C4-2B (cell line): ENCODE data around the gene AQP7.

Experiments used
- ZFX ChIP-seq: fragments of 450-650 bp; IDR thresholded peaks from 2 replicates; pipeline ENCODE4 v1.6.1; 2017
- TF ChIP-seq, protein P1 (sequence below): fragments of 450-650 bp; conservative IDR thresholded peaks from 2 replicates; pipeline ENCODE4 v1.5.1; 2017; ENCODE audit warnings: mild to moderate bottlenecking

DNA sequence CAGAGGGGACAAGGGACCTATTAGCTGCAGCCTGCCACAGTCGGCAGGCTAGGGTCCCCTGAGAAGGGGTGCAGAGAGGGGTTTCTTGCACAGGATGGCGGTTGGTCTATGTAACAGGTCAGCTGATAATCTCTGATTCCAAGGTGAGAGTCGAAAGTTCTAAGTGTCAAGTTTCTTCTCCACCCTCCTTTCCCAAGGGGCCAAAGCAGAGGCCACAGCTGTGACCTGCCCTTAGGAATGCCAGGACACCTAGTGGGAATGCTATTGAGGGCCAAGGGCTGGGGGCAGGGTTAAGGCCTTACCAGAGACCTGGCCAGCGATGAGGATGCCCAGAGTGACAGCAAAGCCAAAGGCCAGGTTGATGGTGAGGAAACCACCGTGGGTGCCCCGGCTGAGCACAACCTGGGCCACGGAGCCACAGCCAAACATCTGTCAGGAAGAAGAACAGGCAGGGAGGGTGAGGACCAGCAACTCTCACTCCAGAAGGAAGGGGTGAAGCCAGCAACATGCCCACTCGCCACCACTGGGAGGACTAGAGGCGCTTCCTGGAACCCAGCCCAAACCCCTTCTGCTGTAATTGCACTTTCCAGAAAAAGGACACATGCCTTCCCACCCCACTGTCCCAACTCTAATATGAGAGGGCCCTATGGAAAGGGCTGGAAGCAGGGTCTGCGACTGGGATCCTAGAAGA, 41.2 kb upstream of the AQP7 start:
- TF ChIP-seq, protein P1, sequence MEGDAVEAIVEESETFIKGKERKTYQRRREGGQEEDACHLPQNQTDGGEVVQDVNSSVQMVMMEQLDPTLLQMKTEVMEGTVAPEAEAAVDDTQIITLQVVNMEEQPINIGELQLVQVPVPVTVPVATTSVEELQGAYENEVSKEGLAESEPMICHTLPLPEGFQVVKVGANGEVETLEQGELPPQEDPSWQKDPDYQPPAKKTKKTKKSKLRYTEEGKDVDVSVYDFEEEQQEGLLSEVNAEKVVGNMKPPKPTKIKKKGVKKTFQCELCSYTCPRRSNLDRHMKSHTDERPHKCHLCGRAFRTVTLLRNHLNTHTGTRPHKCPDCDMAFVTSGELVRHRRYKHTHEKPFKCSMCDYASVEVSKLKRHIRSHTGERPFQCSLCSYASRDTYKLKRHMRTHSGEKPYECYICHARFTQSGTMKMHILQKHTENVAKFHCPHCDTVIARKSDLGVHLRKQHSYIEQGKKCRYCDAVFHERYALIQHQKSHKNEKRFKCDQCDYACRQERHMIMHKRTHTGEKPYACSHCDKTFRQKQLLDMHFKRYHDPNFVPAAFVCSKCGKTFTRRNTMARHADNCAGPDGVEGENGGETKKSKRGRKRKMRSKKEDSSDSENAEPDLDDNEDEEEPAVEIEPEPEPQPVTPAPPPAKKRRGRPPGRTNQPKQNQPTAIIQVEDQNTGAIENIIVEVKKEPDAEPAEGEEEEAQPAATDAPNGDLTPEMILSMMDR: no peak
- TF ChIP-seq ZFX: no peak
